A549 (cell line): ENCODE measurements around the gene AGPAT2. TPM values are rescaled to one million over a fixed set of nuclear protein-coding genes. Genes with fewer than 3 reads are reported as not detected.

ENCODE experiments used
- ATAC-seq, 2 experiments: fragments of 200-7000 bp in 1 of 2; fragments of >200 bp in 1 of 2; cut with Nextera tagmentation in 1 of 2; cut with Tn5 transposase in 1 of 2; 3 replicates each; pipeline versions ENCODE4 v1.8.0 to v1.9.1; 2018 to 2020; ENCODE audit warnings: mild to moderate bottlenecking in 1 of 2, moderate library complexity in 1 of 2
- CTCF ChIA-PET: fragments of 300-600 bp; sonication (Branson Sonifier 250); formaldehyde crosslinking; extraction: SDS; loops from one replicate; lab custom pipeline; 2021; ENCODE audit warnings: antibody characterized with exemption, inconsistent platforms; lab: Yijun Ruan, JAX
- POLR2A ChIA-PET: fragments of 350-600 bp; formaldehyde crosslinking; extraction: SDS; loops from one replicate; lab custom pipeline; 2021; ENCODE audit warnings: antibody characterized with exemption, inconsistent platforms; lab: Yijun Ruan, JAX
- DNase-seq, 2 experiments: peaks; one replicate each; pipeline versions ENCODE4 v3.0.0 to v3.0.0-alpha.2; 2011 to 2016; ENCODE audit warnings: low read depth in 1 of 2, low spot score in 1 of 2
- FAIRE-seq: peaks from 2 replicates; lab custom pipeline; 2011; peaks lifted over from hg19 to GRCh38; lab: Jason Lieb, UNC
- H3K27ac ChIP-seq, 2 experiments: fragments of >200 bp; sonication (Bioruptor Twin); formaldehyde crosslinking; 3 replicates each; pipeline ENCODE4 v1.5.1; 2016 to 2017
- H3K4me1 ChIP-seq: fragments of >200 bp; sonication (Bioruptor Twin); formaldehyde crosslinking; 3 replicates; pipeline ENCODE4 v1.6.1; 2016
- H3K4me2 ChIP-seq: fragments of >200 bp; sonication (Bioruptor Twin); formaldehyde crosslinking; 3 replicates; pipeline ENCODE4 v1.6.1; 2016
- H3K4me3 ChIP-seq: fragments of >200 bp; sonication (Bioruptor Twin); formaldehyde crosslinking; 3 replicates; pipeline ENCODE4 v1.5.1; 2016
- H3K9me3 ChIP-seq: fragments of >200 bp; sonication (Bioruptor Twin); formaldehyde crosslinking; 3 replicates; pipeline ENCODE4 v1.6.1; 2016
- ATOH8 ChIP-seq: fragments of 250-450 bp; sonication (Bioruptor Pico); IDR thresholded peaks from 2 replicates; pipeline ENCODE4 v1.5.0; 2020; ENCODE audit warnings: low read depth, mild to moderate bottlenecking, moderate library complexity
- BCL3 ChIP-seq: fragments of >200 bp; sonication (Bioruptor Twin); formaldehyde crosslinking; IDR thresholded peaks from 3 replicates; pipeline ENCODE4 v1.6.1; 2016
- CEBPB ChIP-seq, 2 experiments: fragments of >200 bp in 1 of 2; sonication (Bioruptor Twin) in 1 of 2; formaldehyde crosslinking in 1 of 2; IDR thresholded peaks; 2 replicates each; pipeline ENCODE4 v1.6.1; 2012 to 2016
- CHD4 ChIP-seq: fragments of 200-600 bp; sonication (generic); IDR thresholded peaks from 2 replicates; pipeline ENCODE4 v1.6.1; 2016; ENCODE audit warnings: antibody characterized with exemption, mild to moderate bottlenecking, borderline replicate concordance
- EHF ChIP-seq: fragments of 250-450 bp; sonication (Bioruptor Pico); IDR thresholded peaks from 2 replicates; pipeline ENCODE4 v1.5.0; 2020; ENCODE audit warnings: mild to moderate bottlenecking
- EHMT2 ChIP-seq: fragments of 200-600 bp; sonication (generic); IDR thresholded peaks from 2 replicates; pipeline ENCODE4 v1.6.1; 2016; ENCODE audit warnings: antibody characterized with exemption, low read depth, mild to moderate bottlenecking, moderate library complexity
- EP300 ChIP-seq, 2 experiments: fragments of >200 bp; sonication (Bioruptor Twin); formaldehyde crosslinking; IDR thresholded peaks; 2 replicates in 1 of 2; 3 replicates in 1 of 2; pipeline ENCODE4 v1.6.1; 2016 to 2017
- FOSB ChIP-seq: fragments of 250-450 bp; sonication (Bioruptor Pico); IDR thresholded peaks from 2 replicates; pipeline ENCODE4 v1.5.0; 2020; ENCODE audit warnings: mild to moderate bottlenecking, moderate library complexity
- FOXS1 ChIP-seq: fragments of 250-450 bp; sonication (Bioruptor Pico); IDR thresholded peaks from 2 replicates; pipeline ENCODE4 v1.5.0; 2020; ENCODE audit warnings: mild to moderate bottlenecking, moderate library complexity
- HOXA7 ChIP-seq: fragments of 250-450 bp; sonication (Bioruptor Pico); IDR thresholded peaks from 2 replicates; pipeline ENCODE4 v1.5.0; 2020; ENCODE audit warnings: mild to moderate bottlenecking, moderate library complexity
- HOXB13 ChIP-seq: fragments of 250-450 bp; sonication (Bioruptor Pico); IDR thresholded peaks from 2 replicates; pipeline ENCODE4 v1.5.0; 2020; ENCODE audit warnings: low read depth, mild to moderate bottlenecking, moderate library complexity
- MYC ChIP-seq: IDR thresholded peaks from 2 replicates; pipeline ENCODE4 v1.6.1; 2012; ENCODE audit warnings: mild to moderate bottlenecking, inconsistent platforms, low read length, improper control_type of control experiment, borderline replicate concordance
- PBX3 ChIP-seq: IDR thresholded peaks from 2 replicates; pipeline ENCODE4 v1.6.1; 2012
- PHF8 ChIP-seq: fragments of 200-600 bp; sonication (generic); IDR thresholded peaks from 2 replicates; pipeline ENCODE4 v1.6.1; 2016; ENCODE audit warnings: low read depth, mild to moderate bottlenecking, antibody characterized with exemption, moderate library complexity, borderline replicate concordance
- RARB ChIP-seq: fragments of 250-450 bp; sonication (Bioruptor Pico); IDR thresholded peaks from 2 replicates; pipeline ENCODE4 v1.8.0; 2021; ENCODE audit warnings: mild to moderate bottlenecking, moderate library complexity
- RNF2 ChIP-seq: fragments of 200-600 bp; sonication (generic); IDR thresholded peaks from 2 replicates; pipeline ENCODE4 v1.6.1; 2016; ENCODE audit warnings: low read depth, mild to moderate bottlenecking, antibody characterized with exemption, moderate library complexity, borderline replicate concordance
- SMC3 ChIP-seq: fragments of >200 bp; sonication (Bioruptor Twin); formaldehyde crosslinking; IDR thresholded peaks from 3 replicates; pipeline ENCODE4 v1.6.1; 2018; ENCODE audit warnings: inconsistent platforms
- TP53 ChIP-seq: fragments of 250-450 bp; sonication (Bioruptor Pico); IDR thresholded peaks from 2 replicates; pipeline ENCODE4 v1.5.0; 2021; ENCODE audit warnings: mild to moderate bottlenecking, moderate library complexity
- ZNF302 ChIP-seq: fragments of 250-450 bp; sonication (Bioruptor Pico); IDR thresholded peaks from 2 replicates; pipeline ENCODE4 v1.9.0; 2021; ENCODE audit warnings: inconsistent platforms, mild to moderate bottlenecking, moderate library complexity
- WGBS: methylation state at CpG from one replicate; pipeline ENCODE4 v1.1.6; 2017; ENCODE audit errors: missing lambda C conversion rate; 5-methylcytosine and 5-hydroxymethylcytosine counted together
- polyA plus RNA-seq, 4 experiments: library from polyadenylated mRNA; depleted of rRNA in 3 of 4; stranded (reverse); fragments of >200 nt; fragmentation: RNase III in 1 of 4; extraction: RNeasy Plus Mini Kit Qiagen cat#74134 plus additional on column Dnase treatment in 1 of 4; gene quantifications; 2 replicates in 3 of 4; 3 replicates in 1 of 4; pipeline ENCODE4 v1.2.3, GENCODE V29; 2011 to 2017
- TF ChIP-seq, protein P1 (sequence below): fragments of 150-350 bp; IDR thresholded peaks from 2 replicates; pipeline ENCODE4 v1.6.1; 2014; ENCODE audit warnings: low read depth, mild to moderate bottlenecking, low read length
- TF ChIP-seq, protein P2 (sequence below): fragments of 250-450 bp; sonication (Bioruptor Pico); IDR thresholded peaks from 2 replicates; pipeline ENCODE4 v1.5.0; 2021; ENCODE audit warnings: mild to moderate bottlenecking, moderate library complexity, borderline replicate concordance

The AGPAT2 gene
- polyA plus RNA-seq, 2 of the 4 experiments (the other 2 are of a cell fraction) = 32.3 to 49.5 TPM

- TF ChIP-seq BCL3 = no peak
- no peak for TF ChIP-seq ZNF302
These were observed 30.1 kb upstream of the AGPAT2 start (continued) for GRCh38 chr9:136717399-136717798.

DNA sequence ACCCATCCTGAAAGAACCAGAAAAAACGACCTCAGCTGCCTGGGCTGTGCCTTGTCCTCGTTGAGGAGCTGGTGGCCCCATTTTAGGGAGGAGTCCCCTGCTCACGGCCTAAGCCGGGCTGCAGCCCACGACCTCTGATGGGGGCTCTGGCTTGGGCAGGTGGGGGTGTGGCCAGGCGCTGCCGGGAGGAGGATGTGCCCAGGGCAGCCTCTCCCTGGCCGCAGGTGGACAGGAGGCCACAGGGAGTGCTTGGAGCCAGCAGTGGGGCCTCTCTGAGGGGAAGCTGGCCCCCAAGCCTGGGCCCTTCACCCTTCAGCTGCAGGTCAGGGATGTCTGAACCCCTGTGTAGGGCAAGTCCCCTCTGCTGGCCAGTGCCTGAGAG, 27.6 kb upstream of the AGPAT2 start:
- 56% methylated on average over 5 of the region's 8 CpGs for WGBS
- Histone ChIP-seq H3K4me3 (no peak overlapping the region), H3K4me1 (peaks cover 45% of the 10 kb centered on the region), H3K4me2 (no peak overlapping the region), H3K9me3 (no peaks in the 10 kb centered on the region), H3K27ac (no peak overlapping the region)
- ChIA-PET POLR2A (interaction anchor here (4.0 kb wide), 1 partner anchor 13 kb away, joined by 30 read pairs; no protein-coding TSS in a partner anchor), CTCF (interaction anchor here (1.0 to 5.2 kb wide), 7 partner anchors 8 to 320 kb away, joined by 3 to 37 read pairs (median 5); no protein-coding TSS in a partner anchor)
- ATAC-seq = no peak
- no peak for FAIRE-seq
- no peak for TF ChIP-seq RARB (CRISPR knock-in tag)
- no peak for TF ChIP-seq EHF
- no peak for TF ChIP-seq PHF8
- no peak for TF ChIP-seq RNF2
- no peak for TF ChIP-seq CHD4
- no peak for TF ChIP-seq EP300 (IDR thresholded peaks at IDR 0.05)
- TF ChIP-seq HOXA7 (CRISPR knock-in tag) = no peak
- DNase-seq = no peak

DNA sequence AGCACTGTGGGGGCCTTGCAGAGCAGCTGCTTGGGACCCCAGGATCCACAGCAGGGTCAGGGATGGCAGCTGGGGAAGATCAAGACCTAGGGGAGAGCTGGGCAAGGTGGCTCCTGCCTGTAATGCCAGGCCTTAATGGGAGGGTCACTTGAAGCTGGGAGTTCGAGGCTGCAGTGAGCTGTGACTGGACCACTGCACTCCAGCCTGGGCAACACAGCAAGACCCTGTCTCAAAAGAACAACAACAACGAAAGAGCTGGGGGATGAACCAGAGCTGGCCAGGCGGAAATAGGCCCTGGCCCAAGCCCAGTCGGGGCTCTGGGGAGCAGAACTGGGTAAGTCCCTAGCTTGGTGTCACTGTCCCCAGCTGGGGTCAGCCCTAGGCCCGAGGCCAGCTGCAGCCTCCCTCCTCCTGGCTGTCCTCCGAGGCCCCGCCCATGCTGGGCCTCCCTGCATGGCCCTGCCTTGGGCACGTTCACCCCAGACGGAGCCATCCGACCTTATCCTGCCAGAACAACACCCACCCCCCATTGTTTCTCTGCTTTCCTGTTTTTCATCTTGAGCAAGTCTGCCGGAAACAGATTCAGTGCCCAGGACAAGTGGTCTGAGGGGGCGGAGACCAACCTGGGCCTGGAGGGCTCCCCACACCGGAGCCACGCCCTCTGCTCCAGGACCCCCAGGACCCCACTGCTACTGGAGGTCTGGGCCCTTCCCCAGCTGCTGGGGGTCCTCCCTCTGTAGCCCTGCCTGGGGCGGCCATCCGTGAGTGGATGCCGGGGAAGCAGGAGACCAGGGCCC, 27.0 kb upstream of the AGPAT2 start:
- Histone ChIP-seq H3K27ac (peak overlapping the region in 1 of 2 experiments; percentile 91; a peak in 1 of 6 replicates), H3K9me3 (no peaks in the 10 kb centered on the region), H3K4me1 (peaks cover 39% of the 10 kb centered on the region), H3K4me2 (peak overlapping the region; percentile 97; the same call in 1 of the 3 replicates), H3K4me3 (no peak overlapping the region)
- no peak for FAIRE-seq
- WGBS = 89% methylated on average over 15 of the region's 17 CpGs
- CTCF ChIA-PET = interaction anchor here (0.6 to 5.2 kb wide), 11 partner anchors 11 to 321 kb away, joined by 3 to 37 read pairs (median 3); no protein-coding TSS in a partner anchor
- POLR2A ChIA-PET = interaction anchor here (4.0 kb wide), 1 partner anchor 13 kb away, joined by 30 read pairs; no protein-coding TSS in a partner anchor
- DNase-seq = no peak
- TF ChIP-seq RARB (CRISPR knock-in tag) (no peak), FOSB (CRISPR knock-in tag) (no peak), HOXB13 (CRISPR knock-in tag) (no peak)
- ATAC-seq = no peak

DNA sequence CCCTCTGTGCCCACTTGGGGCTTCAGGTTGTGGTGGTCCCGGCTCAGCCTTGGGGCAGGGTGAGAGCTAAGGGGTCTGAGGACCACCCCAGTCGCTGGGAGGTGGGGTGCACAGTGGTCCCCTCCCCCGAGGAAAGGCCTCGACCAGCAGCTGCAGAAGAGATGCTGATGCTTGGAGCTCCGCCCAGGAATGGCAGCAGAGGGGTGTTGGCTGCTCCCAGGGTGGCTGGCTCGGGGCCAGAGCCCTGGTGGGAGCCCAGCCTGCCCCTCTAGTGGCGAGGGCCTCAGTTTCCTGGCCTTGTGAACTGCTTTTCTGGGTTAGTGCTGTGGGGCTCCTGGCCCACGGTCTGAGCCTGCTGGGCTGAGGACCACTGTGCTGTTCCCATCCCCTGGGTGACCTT, 26.3 kb upstream of the AGPAT2 start:
- FAIRE-seq = no peak
- ChIA-PET CTCF (interaction anchor here (0.6 to 5.2 kb wide), 12 partner anchors 8 to 321 kb away, joined by 3 to 37 read pairs (median 3); no protein-coding TSS in a partner anchor), POLR2A (interaction anchor here (1.1 to 4.0 kb wide), 2 partner anchors 9 to 14 kb away, joined by 4 to 30 read pairs; no protein-coding TSS in a partner anchor)
- H3K4me2 ChIP-seq = peak overlapping the region; percentile 97
- H3K9me3 ChIP-seq = no peaks in the 10 kb centered on the region
- H3K4me1 ChIP-seq = peaks cover 32% of the 10 kb centered on the region
- peak overlapping the region; percentile 66 for H3K4me3 ChIP-seq
- ATAC-seq = peak in 1 of 2 experiments; percentile 3; a peak in 1 of 6 replicates
- DNase-seq = no peak
- H3K27ac ChIP-seq = peak overlapping the region; percentile 83 to 91; a peak in 4 of 6 replicates
- WGBS = 39% methylated on average over 5 of the region's 8 CpGs
- no peak for TF ChIP-seq FOXS1 (CRISPR knock-in tag)
- no peak for TF ChIP-seq TP53 (CRISPR knock-in tag)
- TF ChIP-seq, protein P1, sequence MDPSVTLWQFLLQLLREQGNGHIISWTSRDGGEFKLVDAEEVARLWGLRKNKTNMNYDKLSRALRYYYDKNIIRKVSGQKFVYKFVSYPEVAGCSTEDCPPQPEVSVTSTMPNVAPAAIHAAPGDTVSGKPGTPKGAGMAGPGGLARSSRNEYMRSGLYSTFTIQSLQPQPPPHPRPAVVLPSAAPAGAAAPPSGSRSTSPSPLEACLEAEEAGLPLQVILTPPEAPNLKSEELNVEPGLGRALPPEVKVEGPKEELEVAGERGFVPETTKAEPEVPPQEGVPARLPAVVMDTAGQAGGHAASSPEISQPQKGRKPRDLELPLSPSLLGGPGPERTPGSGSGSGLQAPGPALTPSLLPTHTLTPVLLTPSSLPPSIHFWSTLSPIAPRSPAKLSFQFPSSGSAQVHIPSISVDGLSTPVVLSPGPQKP = no peak
- TF ChIP-seq CEBPB (IDR thresholded peaks at IDR 0.05) = no peak
- no peak for TF ChIP-seq SMC3
- TF ChIP-seq MYC = no peak
- TF ChIP-seq CHD4 = no peak
- no peak for TF ChIP-seq ATOH8 (CRISPR knock-in tag)
- no peak for TF ChIP-seq EHMT2
- TF ChIP-seq, protein P2, sequence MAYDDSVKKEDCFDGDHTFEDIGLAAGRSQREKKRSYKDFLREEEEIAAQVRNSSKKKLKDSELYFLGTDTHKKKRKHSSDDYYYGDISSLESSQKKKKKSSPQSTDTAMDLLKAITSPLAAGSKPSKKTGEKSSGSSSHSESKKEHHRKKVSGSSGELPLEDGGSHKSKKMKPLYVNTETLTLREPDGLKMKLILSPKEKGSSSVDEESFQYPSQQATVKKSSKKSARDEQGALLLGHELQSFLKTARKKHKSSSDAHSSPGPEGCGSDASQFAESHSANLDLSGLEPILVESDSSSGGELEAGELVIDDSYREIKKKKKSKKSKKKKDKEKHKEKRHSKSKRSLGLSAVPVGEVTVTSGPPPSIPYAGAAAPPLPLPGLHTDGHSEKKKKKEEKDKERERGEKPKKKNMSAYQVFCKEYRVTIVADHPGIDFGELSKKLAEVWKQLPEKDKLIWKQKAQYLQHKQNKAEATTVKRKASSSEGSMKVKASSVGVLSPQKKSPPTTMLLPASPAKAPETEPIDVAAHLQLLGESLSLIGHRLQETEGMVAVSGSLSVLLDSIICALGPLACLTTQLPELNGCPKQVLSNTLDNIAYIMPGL = no peak
- TF ChIP-seq PBX3 = no peak
- no peak for TF ChIP-seq ZNF302
